Measurements from ENCODE around the gene ADCY10. TPM values are rescaled to one million over a fixed set of nuclear protein-coding genes. Genes with fewer than 3 reads are reported as not detected.

ADCY10 gene
- polyA plus RNA-seq, 1 experiment = 0.01 TPM

GRCh38 chr1:167795810-167796740, 117.9 kb downstream of the ADCY10 start:
- TF ChIP-seq CTCF (IDR thresholded peaks at IDR 0.05; ENCODE audit: low read depth, low read length) = no peak
- DNase-seq (ENCODE audit: low read depth, low spot score) = no peak
- Histone ChIP-seq H3K9me3 (ENCODE audit: control insufficient read depth, insufficient read depth, low read length) (no peaks in the 10 kb centered on the region), H3K27ac (ENCODE audit: low read depth, low read length) (peak overlapping the region; percentile 86), H3K27me3 (ENCODE audit: control insufficient read depth, insufficient read depth, low read length) (no peaks in the 10 kb centered on the region), H3K4me3 (ENCODE audit: low read depth, low read length) (no peak overlapping the region)
- ChIA-PET POLR2A (interaction anchor here (0.8 to 2.0 kb wide), 5 partner anchors 20 to 326 kb away, joined by 3 to 31 read pairs (median 7); partner anchors contain the start of genes DCAF6 and MPC2), CTCF (interaction anchor here (0.8 to 2.9 kb wide), 4 partner anchors 12 to 286 kb away, joined by 3 to 14 read pairs (median 6); no protein-coding TSS in a partner anchor)

DNA sequence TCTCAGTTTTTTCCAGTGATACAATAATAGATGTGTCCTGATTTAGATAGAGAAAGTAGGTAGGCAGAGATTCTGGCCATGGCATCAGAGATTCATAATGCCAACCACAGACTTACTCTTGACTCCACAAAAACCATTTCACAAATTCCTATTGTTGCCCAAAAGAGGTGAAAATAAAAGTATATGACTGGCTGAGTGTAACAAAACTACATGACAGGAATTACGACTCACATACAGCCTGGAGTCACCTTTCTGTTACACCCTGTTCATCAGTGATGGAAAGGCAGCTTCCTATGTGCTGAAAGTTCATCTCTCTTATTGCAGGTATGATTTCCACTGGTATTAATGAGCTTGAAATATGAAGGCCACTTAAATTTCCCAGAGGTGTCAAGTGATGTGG, 119.9 kb downstream of the ADCY10 start:
- Histone ChIP-seq H3K27ac (ENCODE audit: low read depth, low read length) (no peak overlapping the region), H3K9me3 (ENCODE audit: control insufficient read depth, insufficient read depth, low read length) (no peaks in the 10 kb centered on the region), H3K27me3 (ENCODE audit: control insufficient read depth, insufficient read depth, low read length) (no peaks in the 10 kb centered on the region), H3K4me3 (ENCODE audit: low read depth, low read length) (no peak overlapping the region)
- ChIA-PET CTCF (interaction anchor here (1.0 to 1.1 kb wide), 2 partner anchors 9 to 142 kb away, joined by 3 to 5 read pairs; partner anchors contain the start of gene DCAF6), POLR2A (no interaction called here)
- TF ChIP-seq CTCF (IDR thresholded peaks at IDR 0.05; ENCODE audit: low read depth, low read length) = no peak
- DNase-seq (ENCODE audit: low read depth, low spot score) = no peak

GRCh38 chr1:167792188-167792565, 121.8 kb downstream of the ADCY10 start:
- H3K9me3 ChIP-seq (ENCODE audit: control insufficient read depth, insufficient read depth, low read length) = no peaks in the 10 kb centered on the region
- ChIA-PET CTCF (interaction anchor here (0.8 to 1.1 kb wide), 3 partner anchors 8 to 12 kb away, joined by 3 to 5 read pairs (median 3); no protein-coding TSS in a partner anchor), POLR2A (interaction anchor here (0.6 to 1.9 kb wide), 9 partner anchors 16 to 355 kb away, joined by 3 to 15 read pairs (median 5); partner anchors contain the start of genes DCAF6, MPC2 and MPZL1)
- TF ChIP-seq CTCF (IDR thresholded peaks at IDR 0.05; ENCODE audit: low read depth, low read length) = 0 out of 2 replicates have a peak, but pooled peaks have one; percentile 1
- no peak overlapping the region for H3K4me3 ChIP-seq (ENCODE audit: low read depth, low read length)
- no peaks in the 10 kb centered on the region for H3K27me3 ChIP-seq (ENCODE audit: control insufficient read depth, insufficient read depth, low read length)
- no peak for DNase-seq (ENCODE audit: low read depth, low spot score)
- H3K27ac ChIP-seq (ENCODE audit: low read depth, low read length) = peak overlapping the region; percentile 87

DNA sequence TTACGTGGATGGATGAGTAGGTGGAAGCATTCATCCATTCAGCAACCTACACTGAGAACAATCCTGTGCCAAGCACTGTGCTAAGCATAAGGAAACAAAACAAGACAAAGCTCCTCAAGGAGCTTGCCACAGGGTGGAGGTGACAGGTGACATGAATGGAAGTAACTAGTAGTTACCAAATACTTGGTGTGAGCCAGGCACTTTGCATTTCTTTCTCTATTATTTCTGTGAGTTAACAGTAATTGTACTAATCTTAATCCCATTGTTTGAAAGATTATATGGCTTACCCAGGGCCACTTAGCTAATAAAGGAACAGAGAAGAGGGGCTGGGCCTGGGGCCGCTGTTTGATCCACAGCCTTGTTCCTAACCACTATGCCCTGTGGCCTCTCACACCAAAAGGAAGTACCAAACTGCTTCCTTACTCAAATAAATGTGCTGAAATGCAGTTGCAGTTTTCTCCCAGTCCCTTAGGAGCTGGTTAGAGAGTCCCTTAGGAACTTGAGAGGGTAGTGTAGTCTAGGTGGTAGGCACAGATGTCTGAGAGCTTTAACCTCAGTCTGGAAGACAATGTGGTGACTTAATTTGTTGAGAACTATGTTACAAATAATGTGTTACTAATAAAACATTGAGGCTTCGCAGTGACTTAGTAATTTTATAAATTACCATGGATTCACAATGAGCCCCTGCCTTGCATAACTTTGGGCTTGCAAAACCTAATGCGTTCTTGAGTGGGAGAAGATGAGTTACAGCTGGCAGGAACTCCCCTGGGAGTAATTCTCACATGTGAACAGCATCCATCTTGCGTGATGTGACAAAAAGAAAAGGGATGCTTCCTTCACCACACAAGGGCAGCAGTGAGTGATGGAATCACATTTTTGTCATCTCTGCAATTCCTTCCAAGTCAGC, 122.4 kb downstream of the ADCY10 start:
- H3K27ac ChIP-seq (ENCODE audit: low read depth, low read length) = peak overlapping the region; percentile 87
- ChIA-PET POLR2A (interaction anchor here (0.6 to 1.9 kb wide), 11 partner anchors 15 to 355 kb away, joined by 3 to 15 read pairs (median 4); partner anchors contain the start of genes DCAF6, MPC2 and MPZL1), CTCF (interaction anchor here (0.5 to 1.1 kb wide), 3 partner anchors 11 to 141 kb away, joined by 3 to 5 read pairs (median 4); no protein-coding TSS in a partner anchor)
- no peaks in the 10 kb centered on the region for H3K9me3 ChIP-seq (ENCODE audit: control insufficient read depth, insufficient read depth, low read length)
- DNase-seq (ENCODE audit: low read depth, low spot score) = peak; percentile 98
- H3K4me3 ChIP-seq (ENCODE audit: low read depth, low read length) = no peak overlapping the region
- H3K27me3 ChIP-seq (ENCODE audit: control insufficient read depth, insufficient read depth, low read length) = no peaks in the 10 kb centered on the region
- no peak for TF ChIP-seq CTCF (IDR thresholded peaks at IDR 0.05; ENCODE audit: low read depth, low read length)

Data from AG04450 (cell line).